Transverse colon (tissue), 4 donors: Measurements from ENCODE around the gene SF3A2. TPM values are rescaled to one million over a fixed set of nuclear protein-coding genes. Genes with fewer than 3 reads are reported as not detected.
A peak's percentile ranks its signal among the peaks of the same experiment; 100 is the strongest.

ENCODE experiments used
- DNase-seq: peaks from one replicate; pipeline ENCODE4 v3.0.0-alpha.2; 2019
- H3K27ac ChIP-seq, 4 donors: fragments of 200-600 bp; sonication (generic); 2 replicates each; pipeline ENCODE4 v1.5.1; 2016 to 2018; ENCODE audit warnings: inconsistent platforms in 4 of 4
- H3K27me3 ChIP-seq: fragments of 200-600 bp; sonication (generic); 2 replicates; pipeline ENCODE4 v1.5.1; 2017; ENCODE audit warnings: inconsistent platforms
- H3K36me3 ChIP-seq, 4 donors: fragments of 200-600 bp; sonication (generic); 2 replicates each; pipeline ENCODE4 v1.5.1; 2017 to 2019; ENCODE audit warnings: inconsistent platforms in 4 of 4
- H3K4me1 ChIP-seq, 4 donors: fragments of 200-600 bp; sonication (generic); 2 replicates each; pipeline ENCODE4 v1.5.1; 2017 to 2020; ENCODE audit warnings: inconsistent platforms in 4 of 4
- H3K4me3 ChIP-seq, 4 donors: fragments of 200-600 bp; sonication (generic); 1 replicate in 1 of 4; 2 replicates in 3 of 4; pipeline versions ENCODE4 v1.5.1 to v1.6.1; 2017 to 2019; ENCODE audit warnings: inconsistent platforms in 4 of 4
- H3K9me3 ChIP-seq, 2 donors: fragments of 200-600 bp; sonication (generic); 2 replicates each; pipeline ENCODE4 v1.5.1; 2017 to 2019; ENCODE audit warnings: inconsistent platforms in 2 of 2
- EP300 ChIP-seq: sonication (generic); formaldehyde crosslinking; IDR thresholded peaks from one replicate; pipeline ENCODE4 v1.6.1; 2017; ENCODE audit warnings: antibody characterized with exemption, low read depth
- POLR2A ChIP-seq: fragments of 450-650 bp; IDR thresholded peaks from one replicate; pipeline ENCODE4 v1.6.1; 2016; ENCODE audit warnings: antibody characterized with exemption, mild to moderate bottlenecking, moderate library complexity
- POLR2AphosphoS5 ChIP-seq, 3 donors: sonication (generic); formaldehyde crosslinking; IDR thresholded peaks; one replicate each; pipeline ENCODE4 v1.6.1; 2016; ENCODE audit warnings: antibody characterized with exemption in 3 of 3
- WGBS, 2 donors: methylation state at CpG; one replicate each; pipeline ENCODE4 v1.1.5; 2018; ENCODE audit warnings: low coverage in 1 of 2; 5-methylcytosine and 5-hydroxymethylcytosine counted together
- in situ Hi-C, 4 donors: fragments of 200-750 bp; cut with MboI; loops; one replicate each; pipeline versions ENCODE4 v1.15.0 to v1.15.1; 2017; ENCODE audit warnings: low sequenced_read_pairs in 3 of 4, low pct_ligation_motif_present in 1 of 4, low pct_unique_long_range_greater_than_20kb in 1 of 4
- intact Hi-C: fragments of 100-400 bp; cut with DNase I; formaldehyde crosslinking; loops from one replicate; pipeline ENCODE4 v1.15.1; 2023; ENCODE audit warnings: low total_unique reads
- total RNA-seq, 4 donors: library from RNA; depleted of rRNA; stranded (reverse); fragments of >200 nt; gene quantifications; one replicate each; pipeline ENCODE4 v1.1.0, GENCODE V29; 2016
- TF ChIP-seq, protein P1 (sequence below), 5 experiments: fragments of 200-600 bp in 3 of 5; fragments of 450-650 bp in 2 of 5; sonication (generic) in 3 of 5; IDR thresholded peaks; 1 replicate in 2 of 5; 2 replicates in 3 of 5; pipeline ENCODE4 v1.5.1; 2016 to 2017; ENCODE audit warnings: antibody characterized with exemption in 5 of 5, inconsistent platforms in 3 of 5, mild to moderate bottlenecking in 2 of 5, moderate library complexity in 1 of 5

SF3A2 gene
- total RNA-seq, 4 donors from 2014 or later = 35.8 to 54.6 (median 41.6) TPM

DNA sequence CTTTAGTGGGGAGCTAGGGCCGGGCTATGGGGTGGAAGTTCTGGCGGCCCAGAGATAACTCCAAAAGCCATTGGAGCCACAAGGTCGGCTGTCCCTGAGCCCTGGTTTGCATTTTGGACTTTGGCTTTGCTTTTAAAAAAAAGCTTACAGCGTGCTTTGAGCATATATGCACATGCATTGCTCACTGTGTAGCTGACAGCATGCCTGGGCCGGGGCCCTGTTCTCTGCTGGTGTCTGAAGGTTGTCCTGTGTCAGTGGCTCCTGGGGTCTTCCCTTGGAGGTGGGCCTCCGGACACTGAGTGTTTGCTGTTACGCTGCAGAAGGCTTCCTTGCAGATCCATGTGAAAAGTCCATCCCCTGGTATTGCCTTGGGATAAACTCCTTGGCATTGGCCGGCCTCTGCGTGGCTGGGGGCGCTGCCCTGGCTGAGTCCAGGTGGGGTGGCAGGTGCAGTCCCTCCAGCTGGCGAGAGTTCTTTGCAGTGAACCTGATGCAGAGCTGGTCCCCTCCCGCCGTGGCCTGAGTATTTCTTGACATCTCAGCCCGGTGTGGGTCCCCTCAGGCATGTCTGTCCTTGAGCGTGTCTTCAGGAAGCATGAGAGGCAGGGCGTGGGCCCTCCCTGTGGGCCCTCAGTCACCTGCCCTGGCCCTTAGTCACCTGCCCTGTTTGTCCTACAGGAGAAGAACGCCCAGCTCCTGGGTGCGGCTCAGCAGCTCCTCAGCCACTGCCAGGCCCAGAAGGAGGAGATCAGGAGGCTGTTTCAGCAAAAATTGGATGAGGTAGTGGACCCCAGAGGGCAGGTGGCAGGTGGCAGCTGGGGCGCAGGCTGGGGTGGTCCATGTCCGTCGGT lies 23.5 kb upstream of the SF3A2 start:
- H3K4me3 ChIP-seq = peak overlapping the region in 1 of 4 donors; percentile 19
- H3K4me1 ChIP-seq = peaks cover 9 to 36% (median 15%) of the 10 kb centered on the region in 4 donors
- intact Hi-C loops (no loop called here), in situ Hi-C loops (no loop called here)
- 80% methylated on average over 17 of the region's 21 CpGs; no CpG with 5 or more reads in 1 of the 2 donors for WGBS, 2 donors
- H3K27me3 ChIP-seq = no peaks in the 10 kb centered on the region
- peak; percentile 87 for DNase-seq
- no peaks in the 10 kb centered on the region for H3K9me3 ChIP-seq
- peak overlapping the region; percentile 83 for H3K27ac ChIP-seq
- H3K36me3 ChIP-seq = peaks cover 0 to 47% (median 21%) of the 10 kb centered on the region in 4 donors
- TF ChIP-seq, protein P1, sequence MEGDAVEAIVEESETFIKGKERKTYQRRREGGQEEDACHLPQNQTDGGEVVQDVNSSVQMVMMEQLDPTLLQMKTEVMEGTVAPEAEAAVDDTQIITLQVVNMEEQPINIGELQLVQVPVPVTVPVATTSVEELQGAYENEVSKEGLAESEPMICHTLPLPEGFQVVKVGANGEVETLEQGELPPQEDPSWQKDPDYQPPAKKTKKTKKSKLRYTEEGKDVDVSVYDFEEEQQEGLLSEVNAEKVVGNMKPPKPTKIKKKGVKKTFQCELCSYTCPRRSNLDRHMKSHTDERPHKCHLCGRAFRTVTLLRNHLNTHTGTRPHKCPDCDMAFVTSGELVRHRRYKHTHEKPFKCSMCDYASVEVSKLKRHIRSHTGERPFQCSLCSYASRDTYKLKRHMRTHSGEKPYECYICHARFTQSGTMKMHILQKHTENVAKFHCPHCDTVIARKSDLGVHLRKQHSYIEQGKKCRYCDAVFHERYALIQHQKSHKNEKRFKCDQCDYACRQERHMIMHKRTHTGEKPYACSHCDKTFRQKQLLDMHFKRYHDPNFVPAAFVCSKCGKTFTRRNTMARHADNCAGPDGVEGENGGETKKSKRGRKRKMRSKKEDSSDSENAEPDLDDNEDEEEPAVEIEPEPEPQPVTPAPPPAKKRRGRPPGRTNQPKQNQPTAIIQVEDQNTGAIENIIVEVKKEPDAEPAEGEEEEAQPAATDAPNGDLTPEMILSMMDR (IDR thresholded peaks at IDR 0.05) = peak in 1 of 5 experiments; percentile 13
- TF ChIP-seq POLR2AphosphoS5 (IDR thresholded peaks at IDR 0.05) = peak; percentile 8 to 46 (median 36)
- no peak for TF ChIP-seq EP300

DNA sequence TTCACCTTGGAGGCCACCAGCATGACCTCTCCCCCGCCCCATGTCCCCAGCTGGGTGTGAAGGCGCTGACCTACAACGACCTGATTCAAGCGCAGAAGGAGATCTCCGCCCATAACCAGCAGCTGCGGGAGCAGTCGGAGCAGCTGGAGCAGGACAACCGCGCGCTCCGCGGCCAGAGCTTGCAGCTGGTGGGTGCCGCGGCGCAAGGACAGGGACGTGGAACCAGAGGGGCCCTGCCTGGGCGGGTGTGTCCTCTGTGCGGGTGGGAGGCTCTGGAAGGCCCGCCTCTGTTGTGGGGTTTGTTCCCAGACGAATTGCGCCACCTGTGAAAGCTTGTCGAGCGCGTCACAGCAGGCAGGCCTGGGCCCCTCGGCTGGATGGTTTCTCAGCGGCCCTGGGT lies 22.8 kb upstream of the SF3A2 start:
- no peak for DNase-seq
- Histone ChIP-seq H3K27me3 (no peaks in the 10 kb centered on the region), H3K9me3 (no peaks in the 10 kb centered on the region), H3K4me1 (peaks cover 6 to 29% (median 11%) of the 10 kb centered on the region in 4 donors), H3K36me3 (peaks cover 0 to 47% (median 21%) of the 10 kb centered on the region in 4 donors), H3K4me3 (peak overlapping the region in 1 of 4 donors; percentile 19), H3K27ac (peak overlapping the region; percentile 83)
- in situ Hi-C loops (no loop called here), intact Hi-C loops (no loop called here)
- TF ChIP-seq EP300 (no peak), POLR2AphosphoS5 (IDR thresholded peaks at IDR 0.05) (no peak), POLR2A (no peak)
- TF ChIP-seq, protein P1 (IDR thresholded peaks at IDR 0.05) = no peak
- WGBS, 2 donors = 64% methylated on average over 22 of the region's 26 CpGs; no CpG with 5 or more reads in 1 of the 2 donors

- in situ Hi-C loops = no loop called here
- peaks cover 0 to 47% (median 21%) of the 10 kb centered on the region in 4 donors for H3K36me3 ChIP-seq
- WGBS, 2 donors = 95% methylated on average over 16 of the region's 17 CpGs; no CpG with 5 or more reads in 1 of the 2 donors
- intact Hi-C loops = no loop called here
- TF ChIP-seq POLR2A = no peak
- no peak for TF ChIP-seq EP300
- TF ChIP-seq, protein P1 (IDR thresholded peaks at IDR 0.05) = no peak
- no peak for TF ChIP-seq POLR2AphosphoS5 (IDR thresholded peaks at IDR 0.05)
- H3K4me3 ChIP-seq = peak overlapping the region in 1 of 4 donors; percentile 19
- DNase-seq = no peak
- H3K4me1 ChIP-seq = peaks cover 6 to 27% (median 11%) of the 10 kb centered on the region in 4 donors
- H3K27me3 ChIP-seq = no peaks in the 10 kb centered on the region
- no peaks in the 10 kb centered on the region for H3K9me3 ChIP-seq
- peak overlapping the region; percentile 83 for H3K27ac ChIP-seq
Observed at GRCh38 chr19:2214251-2214650, 22.4 kb upstream of the SF3A2 start.

GRCh38 chr19:2215281-2215751 lies 21.3 kb upstream of the SF3A2 start:
- WGBS, 2 donors = 59 to 77% methylated on average over 7 to 28 of the region's 31 CpGs
- Histone ChIP-seq H3K4me3 (no peak overlapping the region), H3K4me1 (peaks cover 6 to 27% (median 11%) of the 10 kb centered on the region in 4 donors), H3K9me3 (no peaks in the 10 kb centered on the region), H3K27ac (no peak overlapping the region), H3K36me3 (peaks cover 0 to 43% (median 20%) of the 10 kb centered on the region in 4 donors), H3K27me3 (no peaks in the 10 kb centered on the region)
- DNase-seq = no peak
- intact Hi-C loops (no loop called here), in situ Hi-C loops (no loop called here)
- TF ChIP-seq POLR2AphosphoS5 (IDR thresholded peaks at IDR 0.05) (no peak), POLR2A (no peak), EP300 (no peak)
- TF ChIP-seq, protein P1 (IDR thresholded peaks at IDR 0.05) = no peak
